ENCODE results near the gene CKB.

Gene CKB

GRCh38 chr14:103543721-103544387, 21.2 kb upstream of the CKB start:
- TF ChIP-seq TAF1 (IDR thresholded peaks at IDR 0.05; ENCODE audit: borderline replicate concordance, insufficient read depth, low read length), result no peak
- TF ChIP-seq POLR2AphosphoS5 (IDR thresholded peaks at IDR 0.05; ENCODE audit: low read depth, low read length), result no peak
- TF ChIP-seq REST (IDR thresholded peaks at IDR 0.05; ENCODE audit: insufficient read depth in 1 of 2, low read depth in 2 of 2, low read length in 2 of 2), result no peak
- no peak for TF ChIP-seq SIN3A (IDR thresholded peaks at IDR 0.05; ENCODE audit: borderline replicate concordance, insufficient read depth, low read length)
- TF ChIP-seq FOXP2 (optimal IDR thresholded peaks at IDR 0.05; ENCODE audit: borderline replicate concordance, extremely low read depth, extremely low read length, insufficient read depth), result no peak

- no peak for TF ChIP-seq POLR2AphosphoS5 (IDR thresholded peaks at IDR 0.05; ENCODE audit: low read depth, low read length)
- TF ChIP-seq SIN3A (IDR thresholded peaks at IDR 0.05; ENCODE audit: borderline replicate concordance, insufficient read depth, low read length), result no peak
- TF ChIP-seq REST (IDR thresholded peaks at IDR 0.05; ENCODE audit: insufficient read depth in 1 of 2, low read depth in 2 of 2, low read length in 2 of 2), result no peak
- no peak for TF ChIP-seq TAF1 (IDR thresholded peaks at IDR 0.05; ENCODE audit: borderline replicate concordance, insufficient read depth, low read length)
- no peak for TF ChIP-seq FOXP2 (optimal IDR thresholded peaks at IDR 0.05; ENCODE audit: borderline replicate concordance, extremely low read depth, extremely low read length, insufficient read depth)
These were observed 20.5 kb upstream of the CKB start for GRCh38 chr14:103543140-103543539.

GRCh38 chr14:103542605-103543088, 20.0 kb upstream of the CKB start:
- no peak for TF ChIP-seq REST (IDR thresholded peaks at IDR 0.05; ENCODE audit: insufficient read depth in 1 of 2, low read depth in 2 of 2, low read length in 2 of 2)

- TF ChIP-seq SIN3A (IDR thresholded peaks at IDR 0.05; ENCODE audit: borderline replicate concordance, insufficient read depth, low read length), result no peak
- TF ChIP-seq TAF1 (IDR thresholded peaks at IDR 0.05; ENCODE audit: borderline replicate concordance, insufficient read depth, low read length), result no peak
- TF ChIP-seq POLR2AphosphoS5 (IDR thresholded peaks at IDR 0.05; ENCODE audit: low read depth, low read length), result no peak
- TF ChIP-seq REST (IDR thresholded peaks at IDR 0.05; ENCODE audit: insufficient read depth in 1 of 2, low read depth in 2 of 2, low read length in 2 of 2), result no peak
- no peak for TF ChIP-seq FOXP2 (optimal IDR thresholded peaks at IDR 0.05; ENCODE audit: borderline replicate concordance, extremely low read depth, extremely low read length, insufficient read depth)
These were observed 19.3 kb upstream of the CKB start for GRCh38 chr14:103541709-103542604.
